Lung (tissue), 12 donors: ENCODE measurements around the gene UBQLNL. TPM values are rescaled to one million over a fixed set of nuclear protein-coding genes. Genes with fewer than 3 reads are reported as not detected.

Experiments used
- ATAC-seq: fragments of 200-7000 bp; cut with Tn5 transposase; one replicate; pipeline ENCODE4 v1.9.1; 2020; ENCODE audit warnings: moderate number of reproducible peaks; ENCODE audit not compliant: insufficient read depth, low FRiP score
- DNase-seq, 3 donors: peaks; one replicate each; pipeline ENCODE4 v3.0.0-alpha.2; 2013 to 2017
- H3K27ac ChIP-seq, 2 donors: one replicate each; pipeline ENCODE4 v1.5.1; 2013; ENCODE audit warnings: mild to moderate bottlenecking in 2 of 2, moderate library complexity in 2 of 2, control low read depth in 1 of 2, inconsistent platforms in 1 of 2, low read depth in 1 of 2, low read length in 1 of 2
- H3K27me3 ChIP-seq, 3 donors: one replicate each; pipeline ENCODE4 v1.5.1; 2013; ENCODE audit warnings: low read length in 2 of 3; ENCODE audit not compliant: control insufficient read depth in 3 of 3, insufficient read depth in 3 of 3
- H3K36me3 ChIP-seq, 4 donors: one replicate each; pipeline ENCODE4 v1.5.1; 2013; ENCODE audit warnings: low read length in 4 of 4, mild to moderate bottlenecking in 1 of 4, moderate library complexity in 1 of 4; ENCODE audit not compliant: control insufficient read depth in 4 of 4, insufficient read depth in 4 of 4
- H3K4me1 ChIP-seq, 5 donors: one replicate each; pipeline ENCODE4 v1.5.1; 2013; ENCODE audit warnings: low read length in 5 of 5, mild to moderate bottlenecking in 2 of 5, moderate library complexity in 1 of 5; ENCODE audit not compliant: control insufficient read depth in 5 of 5, insufficient read depth in 5 of 5
- H3K4me3 ChIP-seq: one replicate; pipeline ENCODE4 v1.5.1; 2013; ENCODE audit warnings: mild to moderate bottlenecking, control low read depth, moderate library complexity
- H3K9ac ChIP-seq, 2 donors: one replicate each; pipeline ENCODE4 v1.5.1; 2013; ENCODE audit warnings: low read length in 2 of 2, control low read depth in 1 of 2; ENCODE audit not compliant: insufficient read depth in 1 of 2
- H3K9me3 ChIP-seq, 4 donors: one replicate each; pipeline ENCODE4 v1.5.1; 2013; ENCODE audit warnings: low read length in 3 of 4, mild to moderate bottlenecking in 1 of 4, moderate library complexity in 1 of 4; ENCODE audit not compliant: control insufficient read depth in 4 of 4, insufficient read depth in 3 of 4
- WGBS, 2 donors: extraction: QIAGEN DNeasy Blood & Tissue Kit; methylation state at CpG; one replicate each; pipeline ENCODE4 v1.1.7; 2013; 5-methylcytosine and 5-hydroxymethylcytosine counted together
- polyA plus RNA-seq, 2 donors: library from polyadenylated mRNA; stranded (reverse); fragments of 200-250 nt; gene quantifications; one replicate each; pipeline ENCODE4 v1.2.1, GENCODE V29; 2013
- total RNA-seq, 2 donors: library from RNA; depleted of rRNA in 1 of 2; stranded (reverse); fragments of >200 nt in 1 of 2; gene quantifications; one replicate each; pipeline ENCODE4 v1.2.1, GENCODE V29; 2014 to 2021
- TF ChIP-seq, protein P1 (sequence below): IDR thresholded peaks from 2 replicates; pipeline ENCODE4 v1.5.1; 2012; ENCODE audit warnings: mild to moderate bottlenecking; ENCODE audit errors: control extremely low read depth, extremely low read depth
- donor health status: control.
- donor health status: control.
- donor health status: Bipolar disorder and iron deficiency.
- donor health status: healthy.
- donor health status: DM: yes; HTN: yes; CAD: no.

UBQLNL gene
- total and polyA plus RNA-seq, 4 donors, result 0.16 to 0.85 (median 0.56) TPM

DNA sequence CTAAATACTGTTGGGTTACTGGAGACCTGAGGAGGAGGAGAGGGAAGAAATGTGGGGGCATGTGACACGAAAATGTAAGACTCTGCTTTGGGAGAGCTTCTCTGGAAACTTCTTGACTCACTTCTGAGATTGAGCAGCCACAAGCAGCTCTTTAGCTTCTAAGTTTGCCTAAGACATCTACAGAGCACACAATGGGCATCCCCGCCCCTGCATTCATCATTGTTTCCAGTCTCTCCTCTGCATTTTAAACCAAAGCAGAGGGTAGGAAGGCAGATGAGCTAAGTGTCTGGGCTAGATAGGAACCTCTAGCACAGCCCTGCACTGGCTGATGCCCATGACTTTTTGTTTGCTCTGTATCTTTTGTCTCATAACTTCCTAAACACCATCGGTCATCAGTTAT lies 30.1 kb downstream of the UBQLNL start:
- WGBS, 2 donors, result 71 to 80% methylated on average over 3 of the region's 3 CpGs
- no peak for ATAC-seq

DNA sequence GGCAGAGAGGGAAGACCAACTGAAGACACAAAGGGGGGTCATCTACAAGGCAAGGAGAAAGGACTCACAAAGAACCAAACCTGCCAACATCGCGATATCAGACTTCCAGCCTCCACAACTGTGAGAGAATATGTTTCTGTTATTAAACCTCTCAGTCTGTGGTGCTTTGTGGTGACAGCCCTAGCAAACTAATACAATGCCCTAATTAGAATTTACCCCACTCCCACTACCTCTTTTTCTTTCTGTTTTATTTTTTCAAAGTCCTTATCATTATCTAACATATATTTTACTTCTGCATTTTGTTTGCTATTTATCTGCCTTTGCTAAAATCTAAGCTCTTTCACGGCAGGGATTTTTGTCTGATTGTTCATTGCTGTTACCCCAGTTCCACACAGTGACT lies 30.5 kb downstream of the UBQLNL start:
- no peaks in the 10 kb centered on the region for H3K4me1 ChIP-seq
- H3K27ac ChIP-seq, result no peak overlapping the region
- no peak overlapping the region for H3K9ac ChIP-seq
- no peaks in the 10 kb centered on the region for H3K27me3 ChIP-seq
- H3K9me3 ChIP-seq, result no peaks in the 10 kb centered on the region
- no peaks in the 10 kb centered on the region for H3K36me3 ChIP-seq
- no peak overlapping the region for H3K4me3 ChIP-seq
- 57 to 73% methylated on average over 3 of the region's 3 CpGs for WGBS, 2 donors
- TF ChIP-seq, protein P1, sequence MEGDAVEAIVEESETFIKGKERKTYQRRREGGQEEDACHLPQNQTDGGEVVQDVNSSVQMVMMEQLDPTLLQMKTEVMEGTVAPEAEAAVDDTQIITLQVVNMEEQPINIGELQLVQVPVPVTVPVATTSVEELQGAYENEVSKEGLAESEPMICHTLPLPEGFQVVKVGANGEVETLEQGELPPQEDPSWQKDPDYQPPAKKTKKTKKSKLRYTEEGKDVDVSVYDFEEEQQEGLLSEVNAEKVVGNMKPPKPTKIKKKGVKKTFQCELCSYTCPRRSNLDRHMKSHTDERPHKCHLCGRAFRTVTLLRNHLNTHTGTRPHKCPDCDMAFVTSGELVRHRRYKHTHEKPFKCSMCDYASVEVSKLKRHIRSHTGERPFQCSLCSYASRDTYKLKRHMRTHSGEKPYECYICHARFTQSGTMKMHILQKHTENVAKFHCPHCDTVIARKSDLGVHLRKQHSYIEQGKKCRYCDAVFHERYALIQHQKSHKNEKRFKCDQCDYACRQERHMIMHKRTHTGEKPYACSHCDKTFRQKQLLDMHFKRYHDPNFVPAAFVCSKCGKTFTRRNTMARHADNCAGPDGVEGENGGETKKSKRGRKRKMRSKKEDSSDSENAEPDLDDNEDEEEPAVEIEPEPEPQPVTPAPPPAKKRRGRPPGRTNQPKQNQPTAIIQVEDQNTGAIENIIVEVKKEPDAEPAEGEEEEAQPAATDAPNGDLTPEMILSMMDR, result no peak
- DNase-seq (no peak), ATAC-seq (no peak)

More for the DNA sequence above, 30.1 kb downstream of the UBQLNL start:
- no peak overlapping the region for H3K4me3 ChIP-seq
- H3K9me3 ChIP-seq, result no peaks in the 10 kb centered on the region
- TF ChIP-seq, protein P1, result no peak
- H3K9ac ChIP-seq, result no peak overlapping the region
- no peak overlapping the region for H3K27ac ChIP-seq
- no peak for DNase-seq
- no peaks in the 10 kb centered on the region for H3K27me3 ChIP-seq
- no peaks in the 10 kb centered on the region for H3K4me1 ChIP-seq
- no peaks in the 10 kb centered on the region for H3K36me3 ChIP-seq

DNA sequence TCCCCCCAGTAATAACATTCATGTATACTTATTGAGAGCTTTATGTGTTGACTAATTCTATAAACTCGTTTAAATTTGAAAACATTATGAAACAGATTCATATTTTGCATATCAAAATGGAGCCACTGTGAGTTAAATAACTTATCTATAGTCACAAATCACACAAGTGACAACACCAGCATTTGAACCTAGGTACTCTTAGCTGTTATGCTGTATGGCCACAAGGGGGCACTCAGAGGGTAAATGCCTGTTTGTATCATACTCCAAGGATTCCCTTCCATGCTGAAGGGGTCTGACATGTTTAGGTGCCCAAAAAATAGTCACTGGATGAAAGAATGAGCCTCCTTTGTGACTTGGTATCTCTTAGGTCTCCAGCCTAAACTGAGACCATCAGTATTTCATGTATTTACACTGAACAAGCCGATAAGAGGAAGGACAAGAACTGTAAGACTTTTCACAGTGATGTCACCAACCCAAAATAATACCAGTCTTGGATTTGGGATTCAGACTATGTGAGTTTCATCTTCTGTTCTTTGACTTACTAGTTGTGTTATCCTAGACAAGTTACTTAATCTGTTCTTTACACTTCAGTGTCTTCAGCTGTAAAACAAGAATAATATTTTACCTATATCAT lies 40.2 kb downstream of the UBQLNL start:
- DNase-seq, result peak; percentile 29 to 49 (median 47)
- H3K27ac ChIP-seq, result no peak overlapping the region
- H3K4me1 ChIP-seq, result no peaks in the 10 kb centered on the region
- no peaks in the 10 kb centered on the region for H3K9me3 ChIP-seq
- ATAC-seq, result peak; percentile 75
- no peaks in the 10 kb centered on the region for H3K36me3 ChIP-seq
- no peak overlapping the region for H3K9ac ChIP-seq
- no peaks in the 10 kb centered on the region for H3K27me3 ChIP-seq
- 34 to 41% methylated on average over 2 of the region's 2 CpGs for WGBS, 2 donors
- no peak overlapping the region for H3K4me3 ChIP-seq
- TF ChIP-seq, protein P1, result peak; percentile 30

DNA sequence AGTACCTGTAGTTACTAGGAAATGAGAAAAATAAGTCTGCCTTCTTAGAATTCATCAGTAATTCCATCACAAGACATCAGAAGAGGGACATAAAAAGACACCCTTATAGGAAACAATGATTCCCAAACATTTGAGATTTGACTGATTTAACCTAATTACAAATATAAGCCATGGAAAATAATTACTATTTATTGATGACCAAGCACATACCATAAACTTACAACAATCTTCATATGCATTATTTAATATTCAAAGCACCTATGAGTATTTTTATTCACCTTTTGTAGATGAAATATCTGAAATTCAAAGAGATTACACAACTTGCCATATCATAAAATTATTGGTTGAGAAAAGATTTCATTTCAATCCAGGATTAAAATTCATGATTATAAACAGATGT lies 42.6 kb downstream of the UBQLNL start:
- ATAC-seq, result no peak

More for the DNA sequence above, 42.6 kb downstream of the UBQLNL start:
- Histone ChIP-seq H3K4me3 (no peak overlapping the region), H3K27ac (no peak overlapping the region), H3K9ac (no peak overlapping the region), H3K36me3 (no peaks in the 10 kb centered on the region), H3K4me1 (peaks cover 0 to under 1% (median 0%) of the 10 kb centered on the region in 5 donors), H3K9me3 (no peaks in the 10 kb centered on the region), H3K27me3 (no peaks in the 10 kb centered on the region)
- TF ChIP-seq, protein P1, result no peak
- DNase-seq, result no peak
